Measurements from ENCODE around the gene COX7B. TPM values are rescaled to one million over a fixed set of nuclear protein-coding genes. Genes with fewer than 3 reads are reported as not detected.
A peak's percentile ranks its signal among the peaks of the same experiment; 100 is the strongest.

The COX7B gene

DNA sequence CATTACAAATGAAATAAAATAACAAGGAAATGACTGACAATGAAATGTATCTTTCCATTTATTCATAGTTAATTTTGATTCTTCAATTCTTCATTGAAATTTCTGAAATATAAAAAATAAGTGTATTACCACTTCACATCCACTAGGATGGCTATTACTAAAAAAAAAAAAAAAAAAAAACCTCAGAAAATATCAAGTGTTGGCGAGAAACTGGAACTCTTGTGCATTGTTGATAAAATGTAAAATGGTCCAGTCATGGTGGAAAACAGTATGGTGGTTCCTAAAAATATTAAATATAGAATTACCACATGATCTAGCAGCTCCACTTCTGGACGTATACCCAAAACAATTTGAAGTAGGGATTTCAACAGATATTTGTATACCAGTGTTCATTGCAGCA, 47.3 kb downstream of the COX7B start:
- no peak overlapping the region for H3K9ac ChIP-seq (ENCODE audit: low read depth, low read length)
- no peak overlapping the region for H3K4me2 ChIP-seq (ENCODE audit: low read length)
- H3K36me3 ChIP-seq (ENCODE audit: insufficient read depth, low read length), result no peaks in the 10 kb centered on the region
- H3K4me3 ChIP-seq (ENCODE audit: low read length), result no peak overlapping the region
- no peaks in the 10 kb centered on the region for H3K27me3 ChIP-seq (ENCODE audit: control insufficient read depth, insufficient read depth, low read length)
- H3K4me1 ChIP-seq (ENCODE audit: control insufficient read depth, insufficient read depth, low read length), result no peaks in the 10 kb centered on the region
- H3K9me3 ChIP-seq (replicated peaks; ENCODE audit: low read length), result no peaks in the 10 kb centered on the region

DNA sequence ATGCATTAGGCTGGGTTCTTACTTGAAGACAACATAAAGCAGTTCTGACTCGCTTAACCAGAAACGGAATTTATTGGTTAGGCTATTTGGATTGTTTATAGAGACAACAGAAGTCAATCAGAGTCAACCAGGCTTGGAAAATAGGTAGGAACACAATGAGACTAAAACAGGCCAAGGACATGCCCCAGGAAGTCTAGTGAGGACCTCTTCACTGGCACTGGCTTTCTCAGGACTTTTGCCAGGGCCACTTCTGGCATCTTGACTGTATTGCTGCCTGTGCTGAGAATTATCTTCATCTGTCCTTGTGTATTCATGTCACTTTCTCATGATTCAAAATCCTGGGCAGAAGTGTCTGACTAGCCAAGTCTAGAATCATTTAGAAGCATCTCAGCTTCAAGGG, 50.6 kb downstream of the COX7B start:
- Histone ChIP-seq H3K27me3 (ENCODE audit: control insufficient read depth, insufficient read depth, low read length) (no peaks in the 10 kb centered on the region), H3K4me2 (ENCODE audit: low read length) (no peak overlapping the region), H3K4me3 (ENCODE audit: low read length) (no peak overlapping the region), H3K9me3 (replicated peaks; ENCODE audit: low read length) (no peaks in the 10 kb centered on the region), H3K9ac (ENCODE audit: low read depth, low read length) (no peak overlapping the region), H3K4me1 (ENCODE audit: control insufficient read depth, insufficient read depth, low read length) (peaks cover 9% of the 10 kb centered on the region), H3K36me3 (ENCODE audit: insufficient read depth, low read length) (no peaks in the 10 kb centered on the region)

DNA sequence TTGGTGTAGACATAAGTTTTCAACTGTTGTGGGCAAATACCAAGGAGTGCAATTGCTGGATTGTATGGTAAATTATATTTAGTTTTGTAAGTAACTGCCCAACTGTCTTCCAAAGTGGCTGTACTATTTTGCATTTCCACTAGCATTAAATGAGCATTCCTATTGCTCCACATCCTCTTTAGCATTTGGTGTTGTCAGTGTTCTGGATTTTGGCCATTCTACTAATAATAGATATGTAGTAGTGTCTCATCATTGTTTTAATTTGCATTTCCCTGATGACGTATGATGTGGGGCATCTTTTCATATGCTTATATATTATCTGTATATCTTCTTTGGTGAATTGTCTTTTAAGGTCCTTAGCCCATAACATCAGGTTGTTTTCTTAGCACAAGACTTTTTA, 52.9 kb downstream of the COX7B start:
- no peak overlapping the region for H3K9ac ChIP-seq (ENCODE audit: low read depth, low read length)
- H3K9me3 ChIP-seq (replicated peaks; ENCODE audit: low read length), result no peaks in the 10 kb centered on the region
- H3K36me3 ChIP-seq (ENCODE audit: insufficient read depth, low read length), result no peaks in the 10 kb centered on the region
- H3K4me3 ChIP-seq (ENCODE audit: low read length), result no peak overlapping the region
- no peaks in the 10 kb centered on the region for H3K27me3 ChIP-seq (ENCODE audit: control insufficient read depth, insufficient read depth, low read length)
- no peak overlapping the region for H3K4me2 ChIP-seq (ENCODE audit: low read length)
- peaks cover 9% of the 10 kb centered on the region for H3K4me1 ChIP-seq (ENCODE audit: control insufficient read depth, insufficient read depth, low read length)

DNA sequence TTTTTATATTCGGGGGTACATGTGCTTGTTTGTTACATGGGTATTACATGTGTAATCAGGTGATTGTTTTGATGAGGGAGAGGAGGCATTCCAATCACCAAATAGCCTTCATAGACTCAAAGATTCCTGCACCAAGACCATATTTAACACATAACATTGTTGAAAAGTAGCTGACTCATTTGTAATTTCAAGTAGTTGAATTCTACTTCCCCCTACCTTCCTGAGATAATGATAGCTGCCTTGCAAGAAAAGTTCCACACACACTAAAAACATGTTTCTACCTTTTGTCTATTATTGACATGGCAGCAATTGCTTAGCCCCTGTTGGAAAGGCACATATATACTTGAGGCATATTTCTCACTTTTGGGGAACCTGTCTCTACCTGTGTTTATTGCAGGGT, 54.0 kb downstream of the COX7B start:
- peak overlapping the region; percentile 60 for H3K4me2 ChIP-seq (ENCODE audit: low read length)
- H3K4me1 ChIP-seq (ENCODE audit: control insufficient read depth, insufficient read depth, low read length), result peaks cover 9% of the 10 kb centered on the region
- H3K4me3 ChIP-seq (ENCODE audit: low read length), result no peak overlapping the region
- no peak overlapping the region for H3K9ac ChIP-seq (ENCODE audit: low read depth, low read length)
- H3K27me3 ChIP-seq (ENCODE audit: control insufficient read depth, insufficient read depth, low read length), result no peaks in the 10 kb centered on the region
- H3K9me3 ChIP-seq (replicated peaks; ENCODE audit: low read length), result no peaks in the 10 kb centered on the region
- H3K36me3 ChIP-seq (ENCODE audit: insufficient read depth, low read length), result no peaks in the 10 kb centered on the region

DNA sequence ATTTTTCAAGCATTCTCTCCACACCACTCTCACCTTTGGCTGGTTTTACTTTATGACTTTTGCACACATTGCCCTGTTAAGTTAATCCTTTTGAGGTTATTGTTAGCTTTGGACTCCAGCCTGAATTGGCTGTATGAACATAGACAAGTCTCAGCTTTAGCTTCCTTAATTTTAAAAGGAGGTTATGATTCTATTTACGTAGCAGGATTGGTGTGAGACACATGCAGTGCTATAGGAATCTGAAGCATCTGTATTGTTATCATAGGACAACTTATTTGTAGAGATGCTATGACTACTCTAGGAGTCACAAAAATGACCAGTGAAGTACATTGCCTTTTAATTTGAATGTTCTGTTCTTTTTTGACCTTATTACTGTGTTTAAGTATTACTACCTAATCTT, 54.4 kb downstream of the COX7B start:
- H3K4me1 ChIP-seq (ENCODE audit: control insufficient read depth, insufficient read depth, low read length), result peaks cover 9% of the 10 kb centered on the region
- no peak overlapping the region for H3K9ac ChIP-seq (ENCODE audit: low read depth, low read length)
- peak overlapping the region; percentile 60 for H3K4me2 ChIP-seq (ENCODE audit: low read length)
- H3K9me3 ChIP-seq (replicated peaks; ENCODE audit: low read length), result no peaks in the 10 kb centered on the region
- no peaks in the 10 kb centered on the region for H3K27me3 ChIP-seq (ENCODE audit: control insufficient read depth, insufficient read depth, low read length)
- H3K36me3 ChIP-seq (ENCODE audit: insufficient read depth, low read length), result no peaks in the 10 kb centered on the region
- H3K4me3 ChIP-seq (ENCODE audit: low read length), result no peak overlapping the region

Small RNA genes lying within 50 kb of the gene (small RNA-seq; reads per million reads assigned to genes)
- not detected for gene RN7SL460P
